Central memory CD8-positive, alpha-beta T cell (primary cell): Measurements from ENCODE around the gene ANLN.
"Not testable (repeated sequence)": the region's sequence is repeated elsewhere in the genome, so short reads cannot be mapped to it uniquely, and the experiment has no call there.

Experiments used
- ATAC-seq: fragments of 150-1000 bp; cut with Tn5 transposase; replicated peaks from 2 replicates; pipeline ENCODE4 v1.10.0; 2022; ENCODE audit warnings: mild to moderate bottlenecking, moderate FRiP score, moderate number of reproducible peaks; ENCODE audit not compliant: poor library complexity, severe bottlenecking; ENCODE audit errors: extremely low read depth
- DNase-seq, 2 donors: peaks; one replicate each; pipeline ENCODE4 v3.0.0; 2021; ENCODE audit warnings: low spot score in 2 of 2
- H3K27ac Mint-ChIP-seq: one replicate; pipeline ENCODE4 v1.8.0; 2022; ENCODE audit warnings: low read depth, mild to moderate bottlenecking, moderate library complexity, mixed read lengths
- H3K27me3 Mint-ChIP-seq: one replicate; pipeline ENCODE4 v1.8.0; 2022; ENCODE audit warnings: mixed read lengths
- H3K36me3 Mint-ChIP-seq: one replicate; pipeline ENCODE4 v1.8.0; 2022; ENCODE audit warnings: mild to moderate bottlenecking, moderate library complexity, mixed read lengths; ENCODE audit not compliant: insufficient read depth
- H3K4me1 Mint-ChIP-seq: one replicate; pipeline ENCODE4 v1.8.0; 2022; ENCODE audit warnings: mixed read lengths
- H3K4me3 Mint-ChIP-seq: one replicate; pipeline ENCODE4 v1.8.0; 2022; ENCODE audit warnings: mild to moderate bottlenecking, moderate library complexity, mixed read lengths
- H3K9me3 Mint-ChIP-seq: one replicate; pipeline ENCODE4 v1.8.0; 2022; ENCODE audit warnings: mixed read lengths

ANLN gene

GRCh38 chr7:36464271-36464670 is 74.6 kb downstream of the ANLN start:
- ATAC-seq (no peak), DNase-seq (no peak)
- Mint-ChIP-seq H3K27ac (no peak overlapping the region), H3K9me3 (no peaks in the 10 kb centered on the region), H3K4me1 (no peaks in the 10 kb centered on the region), H3K4me3 (no peak overlapping the region), H3K36me3 (peaks cover 5% of the 10 kb centered on the region), H3K27me3 (peaks cover 18% of the 10 kb centered on the region)

GRCh38 chr7:36466001-36466400 is 76.3 kb downstream of the ANLN start:
- H3K4me3 Mint-ChIP-seq, H3K27ac Mint-ChIP-seq, DNase-seq, H3K4me1 Mint-ChIP-seq, H3K9me3 Mint-ChIP-seq, H3K36me3 Mint-ChIP-seq, ATAC-seq: not testable (repeated sequence)
- H3K27me3 Mint-ChIP-seq: peaks cover 28% of the 10 kb centered on the region

- H3K27ac Mint-ChIP-seq: no peak overlapping the region
- no peak overlapping the region for H3K4me3 Mint-ChIP-seq
- no peaks in the 10 kb centered on the region for H3K4me1 Mint-ChIP-seq
- H3K27me3 Mint-ChIP-seq: peaks cover 28% of the 10 kb centered on the region
- no peak for ATAC-seq
- H3K36me3 Mint-ChIP-seq: no peaks in the 10 kb centered on the region
- DNase-seq: no peak
- H3K9me3 Mint-ChIP-seq: no peaks in the 10 kb centered on the region
These were observed 78.9 kb downstream of the ANLN start for GRCh38 chr7:36468370-36469101.

- no peaks in the 10 kb centered on the region for H3K36me3 Mint-ChIP-seq
- ATAC-seq (no peak), DNase-seq (no peak)
- peaks cover 1% of the 10 kb centered on the region for H3K4me1 Mint-ChIP-seq
- no peak overlapping the region for H3K4me3 Mint-ChIP-seq
- H3K27me3 Mint-ChIP-seq: peaks cover 28% of the 10 kb centered on the region
- no peak overlapping the region for H3K27ac Mint-ChIP-seq
- no peaks in the 10 kb centered on the region for H3K9me3 Mint-ChIP-seq
These were observed 79.6 kb downstream of the ANLN start for GRCh38 chr7:36469236-36469635.

- ATAC-seq: no peak
- Mint-ChIP-seq H3K36me3 (no peaks in the 10 kb centered on the region), H3K27ac (no peak overlapping the region), H3K4me3 (no peak overlapping the region), H3K27me3 (peaks cover 21% of the 10 kb centered on the region), H3K4me1 (peaks cover 6% of the 10 kb centered on the region), H3K9me3 (no peaks in the 10 kb centered on the region)
- DNase-seq: no peak
These were observed 82.6 kb downstream of the ANLN start for GRCh38 chr7:36472141-36472729.

- Mint-ChIP-seq H3K36me3 (no peaks in the 10 kb centered on the region), H3K27ac (no peak overlapping the region), H3K4me1 (peaks cover 6% of the 10 kb centered on the region), H3K4me3 (no peak overlapping the region), H3K27me3 (peaks cover 10% of the 10 kb centered on the region), H3K9me3 (no peaks in the 10 kb centered on the region)
- DNase-seq (no peak), ATAC-seq (no peak)
These were observed 84.0 kb downstream of the ANLN start for GRCh38 chr7:36473454-36474282.

GRCh38 chr7:36474283-36475010 is 84.8 kb downstream of the ANLN start:
- Mint-ChIP-seq H3K27ac (no peak overlapping the region), H3K4me1 (peaks cover 6% of the 10 kb centered on the region), H3K27me3 (peaks cover 10% of the 10 kb centered on the region), H3K4me3 (no peak overlapping the region), H3K9me3 (no peaks in the 10 kb centered on the region), H3K36me3 (peaks cover under 1% of the 10 kb centered on the region)
- ATAC-seq (no peak), DNase-seq (no peak)

- Mint-ChIP-seq H3K27ac (no peak overlapping the region), H3K36me3 (peaks cover 1% of the 10 kb centered on the region), H3K27me3 (peaks cover 5% of the 10 kb centered on the region), H3K4me3 (no peak overlapping the region), H3K4me1 (peaks cover 6% of the 10 kb centered on the region), H3K9me3 (no peaks in the 10 kb centered on the region)
- no peak for DNase-seq
- ATAC-seq: no peak
These were observed 85.3 kb downstream of the ANLN start for GRCh38 chr7:36475011-36475342.

- H3K4me1 Mint-ChIP-seq: peaks cover 6% of the 10 kb centered on the region
- peaks cover 1% of the 10 kb centered on the region for H3K36me3 Mint-ChIP-seq
- no peak overlapping the region for H3K4me3 Mint-ChIP-seq
- ATAC-seq (no peak), DNase-seq (no peak)
- H3K27ac Mint-ChIP-seq: no peak overlapping the region
- H3K27me3 Mint-ChIP-seq: peaks cover 1% of the 10 kb centered on the region
- H3K9me3 Mint-ChIP-seq: no peaks in the 10 kb centered on the region
These were observed 85.7 kb downstream of the ANLN start for GRCh38 chr7:36475381-36475780.

GRCh38 chr7:36478745-36479144 is 89.1 kb downstream of the ANLN start:
- ATAC-seq (no peak), DNase-seq (no peak)
- H3K4me1 Mint-ChIP-seq: peaks cover 6% of the 10 kb centered on the region
- H3K27ac Mint-ChIP-seq: no peak overlapping the region
- H3K9me3 Mint-ChIP-seq: no peaks in the 10 kb centered on the region
- H3K4me3 Mint-ChIP-seq: no peak overlapping the region
- H3K36me3 Mint-ChIP-seq: peaks cover 4% of the 10 kb centered on the region
- no peaks in the 10 kb centered on the region for H3K27me3 Mint-ChIP-seq

- not testable (repeated sequence) for DNase-seq, H3K9me3 Mint-ChIP-seq, H3K4me1 Mint-ChIP-seq, ATAC-seq, H3K36me3 Mint-ChIP-seq, H3K4me3 Mint-ChIP-seq, H3K27me3 Mint-ChIP-seq
- peak overlapping the region; percentile 27 for H3K27ac Mint-ChIP-seq
These were observed 94.2 kb downstream of the ANLN start for GRCh38 chr7:36483853-36484252.

GRCh38 chr7:36484265-36484664 is 94.6 kb downstream of the ANLN start:
- no peak for DNase-seq
- H3K27ac Mint-ChIP-seq: no peak overlapping the region
- H3K4me1 Mint-ChIP-seq: peaks cover 5% of the 10 kb centered on the region
- H3K27me3 Mint-ChIP-seq: no peaks in the 10 kb centered on the region
- peaks cover 10% of the 10 kb centered on the region for H3K36me3 Mint-ChIP-seq
- H3K9me3 Mint-ChIP-seq: no peaks in the 10 kb centered on the region
- no peak for ATAC-seq
- H3K4me3 Mint-ChIP-seq: no peak overlapping the region
